SK-N-SH (cell line): ENCODE data around the gene RSRC1.

Source experiments
- RFX5 ChIP-seq: IDR thresholded peaks from 2 replicates; pipeline ENCODE4 v1.6.1; 2012; ENCODE audit warnings: mild to moderate bottlenecking, improper control_type of control experiment, low read length
- TF ChIP-seq, protein P1 (sequence below): fragments of 200-600 bp; sonication (generic); IDR thresholded peaks from 2 replicates; pipeline ENCODE4 v1.6.1; 2017; ENCODE audit warnings: antibody characterized with exemption, mild to moderate bottlenecking, moderate library complexity

DNA sequence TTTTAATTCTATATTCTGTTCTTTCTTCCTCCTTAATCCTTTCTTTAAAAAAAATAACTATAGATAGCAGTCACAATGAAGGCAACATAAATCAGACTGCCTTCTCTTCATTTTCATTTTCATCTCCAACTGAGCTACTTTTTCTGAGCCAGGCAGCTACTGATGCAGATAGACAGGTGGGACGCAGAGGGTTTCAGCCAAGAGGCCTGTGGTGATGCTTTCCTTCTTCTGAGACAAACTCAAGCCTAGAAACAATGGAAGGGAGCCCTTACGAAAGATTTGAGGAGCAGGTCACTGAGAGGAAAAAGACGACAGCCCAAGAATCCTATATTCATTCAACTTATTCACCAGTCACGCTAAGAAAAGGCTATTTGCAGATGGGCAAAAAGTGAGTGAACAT, 241.1 kb downstream of the RSRC1 start:
- TF ChIP-seq, protein P1, sequence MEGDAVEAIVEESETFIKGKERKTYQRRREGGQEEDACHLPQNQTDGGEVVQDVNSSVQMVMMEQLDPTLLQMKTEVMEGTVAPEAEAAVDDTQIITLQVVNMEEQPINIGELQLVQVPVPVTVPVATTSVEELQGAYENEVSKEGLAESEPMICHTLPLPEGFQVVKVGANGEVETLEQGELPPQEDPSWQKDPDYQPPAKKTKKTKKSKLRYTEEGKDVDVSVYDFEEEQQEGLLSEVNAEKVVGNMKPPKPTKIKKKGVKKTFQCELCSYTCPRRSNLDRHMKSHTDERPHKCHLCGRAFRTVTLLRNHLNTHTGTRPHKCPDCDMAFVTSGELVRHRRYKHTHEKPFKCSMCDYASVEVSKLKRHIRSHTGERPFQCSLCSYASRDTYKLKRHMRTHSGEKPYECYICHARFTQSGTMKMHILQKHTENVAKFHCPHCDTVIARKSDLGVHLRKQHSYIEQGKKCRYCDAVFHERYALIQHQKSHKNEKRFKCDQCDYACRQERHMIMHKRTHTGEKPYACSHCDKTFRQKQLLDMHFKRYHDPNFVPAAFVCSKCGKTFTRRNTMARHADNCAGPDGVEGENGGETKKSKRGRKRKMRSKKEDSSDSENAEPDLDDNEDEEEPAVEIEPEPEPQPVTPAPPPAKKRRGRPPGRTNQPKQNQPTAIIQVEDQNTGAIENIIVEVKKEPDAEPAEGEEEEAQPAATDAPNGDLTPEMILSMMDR = no peak
- TF ChIP-seq RFX5 = no peak
